GM19025 (cell line): ENCODE results near the gene MLPH.
A peak's percentile ranks its signal among the peaks of the same experiment; 100 is the strongest.

Source experiments
- ATAC-seq: cut with Tn5 transposase; IDR thresholded peaks from one replicate; pipeline ENCODE4 v1.9.1; 2021; ENCODE audit warnings: mild to moderate bottlenecking, low read depth, moderate library complexity; ENCODE audit not compliant: unreplicated experiment

MLPH gene

DNA sequence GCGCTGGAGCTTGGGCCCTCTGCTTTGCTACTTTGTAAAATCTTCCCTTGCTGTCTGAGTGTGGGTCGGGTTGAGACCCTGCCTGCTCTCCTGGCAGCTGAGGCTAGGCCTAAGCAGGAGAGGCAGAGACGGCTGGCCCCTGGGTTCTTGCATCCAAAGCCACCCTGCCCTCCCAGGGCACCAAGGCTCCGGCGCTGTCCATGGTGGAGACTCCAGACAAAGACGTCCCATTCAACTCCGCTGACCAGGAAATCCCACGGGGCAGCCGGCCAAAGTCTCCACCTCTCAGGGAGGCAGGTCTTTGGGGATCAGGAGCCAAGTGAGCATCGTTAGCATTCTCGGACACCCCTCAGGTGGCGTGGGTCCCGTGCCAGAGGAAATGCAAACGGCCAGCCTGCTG lies 76.8 kb downstream of the MLPH start:
- no peak for ATAC-seq

DNA sequence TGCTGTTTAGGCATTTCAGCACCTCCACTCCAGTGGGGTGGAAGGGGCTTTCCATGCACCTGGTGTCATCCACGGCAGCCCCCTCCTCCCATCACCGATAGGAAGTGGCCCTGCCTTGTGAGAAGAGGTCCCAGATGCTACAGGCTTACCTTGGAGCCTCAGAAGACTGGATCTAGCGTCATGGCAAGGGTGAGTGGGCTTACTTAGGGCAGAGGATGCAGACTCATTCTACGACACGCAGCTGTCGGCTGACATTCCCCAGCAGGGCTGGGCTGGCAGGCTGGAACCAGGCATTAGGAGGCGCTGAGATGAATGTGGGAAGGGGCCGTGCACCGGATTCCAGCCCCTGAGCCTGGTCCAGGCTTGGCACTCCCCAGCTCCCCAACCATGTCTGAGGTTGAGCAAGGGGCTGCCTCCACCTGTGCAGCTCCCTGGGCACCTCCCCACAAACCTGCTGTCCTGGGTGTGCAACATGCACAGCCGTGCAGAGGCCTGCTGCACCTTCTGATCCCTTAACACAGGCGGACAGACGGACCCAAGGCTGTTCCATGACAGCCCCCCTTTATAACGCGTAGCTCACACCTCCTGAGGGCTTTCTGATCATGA lies 77.6 kb downstream of the MLPH start:
- no peak for ATAC-seq

DNA sequence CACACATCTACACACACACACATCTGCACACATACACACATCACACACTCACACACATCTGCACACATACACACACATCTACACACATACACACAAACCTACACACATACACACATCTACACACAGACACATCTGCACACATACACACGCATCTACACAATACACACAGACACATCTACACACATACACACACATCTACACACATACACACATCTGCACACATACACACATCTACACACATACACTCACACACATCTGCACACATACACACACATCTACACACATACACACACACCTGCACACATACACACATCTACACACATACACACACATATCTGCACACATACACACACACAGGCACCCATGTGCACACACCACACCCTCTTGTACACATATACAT lies 78.9 kb downstream of the MLPH start:
- ATAC-seq, result no peak

DNA sequence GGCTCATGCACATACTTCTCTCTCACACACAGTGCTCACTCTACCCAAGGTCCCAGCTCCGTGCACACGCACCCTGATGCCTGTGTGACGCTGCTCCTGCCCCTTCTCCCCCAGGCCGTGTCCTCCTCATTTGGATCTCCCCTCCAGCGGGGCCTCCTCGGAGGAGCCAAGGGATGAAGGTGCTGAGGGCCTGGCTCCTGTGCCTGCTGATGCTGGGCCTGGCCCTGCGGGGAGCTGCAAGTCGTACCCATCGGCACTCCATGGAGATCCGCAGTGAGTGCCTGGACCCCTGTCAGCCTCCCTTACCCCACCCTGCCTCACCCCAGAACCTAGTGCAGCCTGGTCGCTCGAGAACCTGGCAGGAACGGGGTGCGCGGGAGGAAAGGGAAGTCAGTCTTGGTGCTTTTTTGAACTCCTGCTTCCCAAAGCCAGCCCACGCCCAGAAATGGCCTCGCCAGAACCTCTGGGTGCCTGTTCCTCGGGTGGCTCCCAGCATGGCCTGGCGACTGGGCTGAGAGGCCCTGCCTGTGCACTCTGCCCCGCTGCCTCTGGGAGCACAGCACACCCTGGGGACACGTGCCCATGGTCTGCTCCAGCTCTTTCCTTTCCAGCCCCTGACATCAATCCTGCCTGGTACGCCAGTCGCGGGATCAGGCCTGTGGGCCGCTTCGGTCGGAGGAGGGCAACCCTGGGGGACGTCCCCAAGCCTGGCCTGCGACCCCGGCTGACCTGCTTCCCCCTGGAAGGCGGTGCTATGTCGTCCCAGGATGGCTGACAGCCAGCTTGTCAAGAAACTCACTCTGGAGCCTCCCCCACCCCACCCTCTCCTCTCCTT lies 79.6 kb downstream of the MLPH start, which contains the start of gene PRLH:
PRLH (plus strand) TSS at position 174 of the 835 bp plus-strand sequence; CDS start at position 174, 0 bp downstream.
- no peak for ATAC-seq

DNA sequence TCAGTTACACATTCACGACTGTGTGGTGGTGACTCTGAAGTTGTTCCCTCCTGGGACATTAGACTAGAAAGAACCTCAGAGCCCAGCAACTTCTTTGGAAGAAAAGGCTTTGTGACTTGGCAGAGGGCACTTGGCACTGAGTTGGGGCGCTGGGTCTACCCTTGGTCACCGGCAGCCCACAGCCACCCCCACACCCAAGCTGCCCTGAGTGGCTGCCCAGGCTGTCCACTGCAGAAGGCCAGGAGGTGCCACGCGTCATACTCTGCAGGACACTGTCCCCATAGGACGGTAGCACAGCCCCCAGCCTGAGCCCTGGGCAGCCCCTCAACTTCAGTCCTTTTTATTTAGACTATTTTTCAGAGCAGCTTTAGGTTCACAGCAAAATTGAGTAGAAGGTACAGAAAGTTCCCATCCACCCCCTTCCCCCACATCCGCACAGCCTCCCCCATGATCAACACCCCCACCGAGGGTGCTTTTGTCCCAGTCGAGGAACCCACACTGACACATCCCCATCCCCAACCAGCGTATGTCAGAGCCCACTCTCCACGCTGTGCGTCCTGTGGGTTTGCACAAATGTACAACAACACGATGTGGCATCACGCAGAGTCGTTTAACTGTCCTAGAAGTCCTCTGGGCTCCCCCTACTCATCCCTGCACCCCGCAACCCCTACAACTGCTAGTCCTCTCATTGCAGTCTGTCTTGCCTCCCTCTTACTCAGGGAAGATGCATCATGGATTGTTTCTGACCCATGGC lies 80.4 kb downstream of the MLPH start:
- no peak for ATAC-seq

DNA sequence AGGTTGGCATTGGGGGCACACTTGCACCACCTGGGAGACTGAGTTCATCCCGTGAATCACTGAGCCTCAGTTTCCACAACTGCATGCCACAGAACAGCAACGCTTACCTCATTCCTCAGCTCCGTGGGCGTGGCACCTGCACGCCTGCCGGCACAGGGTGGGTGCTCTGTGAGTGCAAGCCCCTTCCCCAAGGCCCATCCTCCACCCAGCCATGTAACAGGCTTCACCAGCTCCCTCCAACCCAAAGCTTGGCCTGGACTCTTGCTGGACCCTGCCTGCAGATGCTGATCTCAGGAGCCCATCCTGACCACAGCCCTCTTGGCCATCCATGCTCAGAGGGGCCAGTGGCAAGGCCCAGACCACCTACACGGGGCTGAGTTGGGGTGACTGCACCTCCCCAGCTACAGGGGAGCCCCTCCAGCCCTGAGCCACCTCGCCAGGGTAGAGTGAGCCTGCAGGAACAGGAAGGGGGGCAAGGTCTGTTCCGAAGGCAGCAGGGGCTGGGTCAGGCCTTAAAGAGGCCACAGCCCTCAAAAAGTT lies 81.1 kb downstream of the MLPH start:
- ATAC-seq, result no peak

DNA sequence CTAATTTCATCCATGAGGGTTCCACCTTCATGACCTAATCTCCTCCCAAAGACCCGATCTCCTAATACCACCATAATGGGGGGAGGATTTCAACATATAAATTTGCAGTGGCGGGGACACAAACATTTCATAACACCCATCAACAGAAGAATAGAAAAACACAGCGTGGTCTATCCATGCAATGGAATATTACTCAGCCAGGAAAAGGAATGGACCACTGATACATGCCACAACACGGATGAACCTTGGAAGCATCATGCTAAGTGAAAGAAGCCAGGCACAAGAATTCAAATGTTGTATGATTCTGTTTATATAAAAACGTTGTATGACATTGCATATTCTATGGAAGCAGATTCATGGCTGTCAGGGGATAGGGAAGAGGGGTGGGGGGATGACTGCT lies 82.0 kb downstream of the MLPH start:
- ATAC-seq, result no peak

DNA sequence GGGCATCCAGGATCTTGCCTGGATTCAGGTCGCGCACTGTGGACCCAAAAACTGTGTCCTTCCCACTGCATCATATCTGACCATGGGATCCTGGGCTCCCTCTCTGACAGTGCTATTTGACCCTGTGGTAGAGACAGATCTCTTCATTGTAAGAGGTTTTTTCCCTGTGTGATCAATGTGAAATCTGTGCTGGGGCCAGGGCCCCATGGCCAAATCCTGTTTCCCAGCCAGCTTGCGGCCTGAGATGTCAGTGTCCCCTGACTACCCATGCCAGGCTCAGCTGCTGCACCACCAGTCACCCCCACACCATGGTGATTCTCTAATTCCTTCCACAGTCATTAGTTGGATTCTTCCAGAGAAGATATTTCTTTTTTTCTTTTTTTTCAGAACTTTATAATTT lies 82.8 kb downstream of the MLPH start:
- ATAC-seq, result no peak

DNA sequence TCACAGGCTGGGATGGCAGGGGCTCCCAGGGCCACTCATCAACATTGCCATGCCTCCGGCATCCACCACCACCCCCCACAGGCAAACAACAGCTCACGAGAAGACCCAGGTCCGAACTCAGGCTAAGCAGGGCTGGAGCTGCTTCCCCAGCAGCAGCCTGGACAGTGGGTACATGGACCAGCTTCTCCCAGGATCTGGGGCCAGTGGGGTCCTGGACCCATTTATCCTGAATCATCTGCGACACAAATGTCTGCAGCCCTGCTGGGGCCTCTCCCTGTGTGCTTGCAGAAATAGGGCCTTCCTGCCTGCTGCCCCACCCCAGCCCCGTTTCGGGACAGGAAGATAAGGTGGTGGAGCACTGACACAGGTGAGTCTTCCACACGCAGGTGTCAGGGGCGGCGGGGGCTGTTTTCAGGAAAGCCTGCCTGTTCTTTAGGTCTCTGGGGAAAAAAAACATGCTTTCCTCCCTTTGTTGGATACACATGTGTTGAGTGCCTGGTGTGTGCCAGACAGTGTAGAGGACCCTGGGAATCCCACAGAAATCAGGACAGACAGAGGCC lies 83.8 kb downstream of the MLPH start:
- ATAC-seq, result no peak

DNA sequence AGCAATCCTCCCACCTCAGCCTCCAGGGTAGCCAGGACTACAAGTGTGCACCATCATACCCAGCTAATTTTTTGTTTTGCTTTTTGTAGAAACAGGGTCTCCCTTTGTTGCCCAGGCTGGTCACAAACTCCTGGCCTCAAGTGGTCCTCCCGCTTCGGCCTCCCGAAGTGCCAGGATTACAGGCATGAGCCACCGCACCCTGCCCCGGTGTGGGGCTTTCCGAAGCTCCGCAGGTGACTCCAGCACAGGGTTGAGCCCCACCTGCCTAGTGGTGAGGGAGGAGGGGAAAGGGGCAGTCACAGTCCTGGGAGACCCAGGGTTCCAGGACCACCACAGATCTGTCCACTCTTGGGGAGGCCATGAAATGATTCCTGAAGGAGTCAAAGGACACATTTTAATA lies 84.5 kb downstream of the MLPH start:
- ATAC-seq, result no peak

DNA sequence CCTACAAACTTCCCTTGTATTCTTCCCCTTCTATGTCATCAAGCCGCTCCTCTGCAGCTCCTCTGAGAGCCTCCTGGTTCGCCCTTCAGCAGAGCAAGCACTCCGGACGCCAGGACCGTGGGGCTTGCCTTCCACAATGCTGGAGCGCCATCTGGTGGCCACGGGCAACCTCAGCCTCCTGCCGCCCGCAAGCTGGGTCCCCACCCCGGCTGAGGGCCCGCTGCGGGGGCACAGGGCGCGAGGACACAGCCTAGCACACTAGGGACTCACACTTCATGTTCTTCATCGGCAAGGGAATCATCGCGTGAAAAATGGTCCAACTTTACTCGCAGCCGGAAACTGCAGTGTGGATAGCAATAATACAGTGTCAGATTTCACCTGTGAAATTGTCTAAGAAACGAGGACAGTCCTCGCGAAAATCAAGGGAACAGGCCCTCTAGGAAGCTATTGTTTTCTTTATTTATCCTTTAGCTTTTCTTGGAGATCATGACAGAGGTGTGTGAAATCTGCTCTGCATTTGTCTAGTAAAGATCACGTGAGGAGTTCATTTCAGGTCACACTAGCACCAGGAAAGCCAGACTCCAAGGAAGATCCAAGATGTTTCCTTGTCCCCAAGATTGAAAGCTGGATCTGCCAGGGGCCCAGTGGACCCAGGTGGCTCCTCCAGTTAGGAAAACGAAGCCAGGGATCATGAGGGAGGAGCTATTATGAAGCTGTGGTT lies 85.1 kb downstream of the MLPH start:
- peak; percentile 72 for ATAC-seq

DNA sequence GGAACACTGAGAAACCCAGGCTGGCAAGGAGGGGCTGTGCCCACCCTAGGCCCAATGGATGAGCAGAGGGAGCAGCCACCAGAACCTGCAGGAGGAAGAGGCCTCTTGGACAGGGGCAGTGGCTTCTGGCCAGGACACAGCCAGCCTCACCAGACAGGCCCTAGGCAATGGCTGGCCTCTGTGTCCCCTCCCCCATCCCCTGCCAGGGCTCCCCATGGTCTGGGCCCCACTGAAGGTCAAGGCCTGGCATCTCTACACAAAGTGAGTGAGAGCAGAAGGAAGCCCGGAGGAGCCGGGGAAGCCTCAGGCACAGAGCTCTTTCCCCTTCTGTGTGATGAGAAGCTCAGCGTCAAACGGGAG lies 85.7 kb downstream of the MLPH start:
- ATAC-seq, result no peak

DNA sequence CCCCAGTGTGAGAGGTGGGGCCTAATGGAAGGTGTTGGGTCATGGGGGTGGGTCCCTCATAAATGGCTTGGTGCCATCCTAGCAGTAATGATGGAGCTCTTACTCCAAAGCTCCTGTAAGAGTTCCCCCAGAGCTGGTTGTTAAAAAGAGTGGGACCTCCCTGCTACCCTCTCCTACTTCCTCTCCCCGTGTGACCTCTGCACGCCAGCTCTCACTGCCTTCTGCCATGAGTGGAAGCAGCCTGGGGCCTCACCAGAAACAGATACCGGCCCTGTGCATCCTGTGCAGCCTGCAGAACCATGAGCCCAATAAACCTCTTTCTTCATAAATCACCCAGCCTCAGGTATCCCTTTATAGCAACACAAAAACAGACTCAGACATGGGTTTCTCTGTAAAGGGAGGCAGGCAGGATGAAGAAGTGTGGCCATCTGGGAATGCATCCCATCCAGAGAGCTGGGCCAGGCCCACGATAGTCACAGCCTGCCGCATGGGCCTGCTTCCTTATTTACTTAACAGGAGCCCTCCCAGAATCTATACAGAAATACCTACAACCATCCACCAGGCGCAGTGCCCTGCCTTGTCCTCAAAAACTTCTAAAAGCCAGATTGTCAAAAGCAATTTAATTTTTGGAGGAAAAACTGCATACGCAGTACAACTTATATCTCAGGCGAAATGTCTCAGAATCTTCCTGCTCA lies 86.8 kb downstream of the MLPH start:
- no peak for ATAC-seq

DNA sequence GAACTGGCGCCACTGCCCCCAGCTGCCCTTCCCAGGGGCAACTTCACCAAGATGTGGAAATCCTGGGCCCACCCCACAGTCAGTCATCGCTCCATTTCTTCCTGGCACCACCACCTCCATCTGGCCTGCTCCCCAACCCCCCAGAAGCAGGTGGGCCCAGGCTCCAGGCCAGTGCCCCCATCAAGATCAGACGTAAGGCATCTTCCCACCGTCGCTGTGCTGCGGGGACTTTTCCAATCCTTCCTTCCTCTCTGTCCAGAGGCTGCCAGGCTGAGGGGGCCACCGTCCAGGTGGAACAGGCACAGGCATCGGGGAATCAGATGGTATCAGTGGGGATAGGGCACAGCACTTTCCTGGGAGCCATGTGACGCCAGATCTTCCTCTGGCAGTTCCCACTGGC lies 87.4 kb downstream of the MLPH start:
- ATAC-seq, result no peak

DNA sequence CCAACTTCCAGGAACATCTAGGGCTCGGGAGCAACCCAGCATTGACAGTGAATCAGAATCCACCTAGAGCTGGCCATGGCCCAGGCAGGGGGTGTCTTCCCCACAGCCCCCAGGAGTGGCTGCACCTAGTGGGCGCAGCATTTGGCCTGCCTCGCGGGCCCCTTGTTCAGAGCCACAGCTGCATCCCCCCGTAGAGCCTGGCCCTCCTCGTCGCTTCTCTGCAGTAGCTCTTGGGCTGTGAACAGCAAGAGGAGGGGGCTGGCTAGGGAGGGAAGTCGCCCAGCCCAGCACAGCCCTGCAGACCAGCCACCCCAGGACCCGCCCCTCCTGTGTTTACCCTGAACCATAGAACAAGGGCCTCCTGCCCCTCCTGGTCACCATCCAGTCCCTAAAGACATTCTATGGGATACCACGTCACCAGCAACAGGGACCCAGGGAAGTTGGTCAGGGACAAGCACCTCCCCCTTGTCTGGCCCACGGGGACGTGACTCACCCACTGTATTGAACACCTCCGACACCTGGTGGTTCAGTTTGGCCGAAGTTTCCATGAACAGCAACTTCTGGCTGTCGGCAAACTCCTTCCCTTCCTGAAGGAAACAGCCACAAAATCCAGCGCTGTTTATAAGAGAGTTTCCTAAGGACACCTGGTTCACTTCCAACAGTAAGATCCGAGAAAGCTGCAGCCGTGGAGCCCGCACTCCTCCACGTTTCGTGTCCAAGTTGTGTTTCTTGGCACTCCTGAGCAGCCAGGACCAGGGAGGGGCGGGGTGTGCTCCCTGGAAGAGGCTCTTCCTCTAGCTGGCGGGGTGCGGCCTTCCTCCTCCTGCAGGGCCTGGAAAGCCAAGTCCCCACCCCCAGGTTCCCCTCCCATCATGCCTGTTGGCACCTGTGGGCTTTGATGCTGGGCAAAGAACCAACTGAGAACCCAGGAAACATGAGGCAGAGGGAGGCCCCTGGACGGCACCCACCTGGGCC lies 88.1 kb downstream of the MLPH start:
- no peak for ATAC-seq

DNA sequence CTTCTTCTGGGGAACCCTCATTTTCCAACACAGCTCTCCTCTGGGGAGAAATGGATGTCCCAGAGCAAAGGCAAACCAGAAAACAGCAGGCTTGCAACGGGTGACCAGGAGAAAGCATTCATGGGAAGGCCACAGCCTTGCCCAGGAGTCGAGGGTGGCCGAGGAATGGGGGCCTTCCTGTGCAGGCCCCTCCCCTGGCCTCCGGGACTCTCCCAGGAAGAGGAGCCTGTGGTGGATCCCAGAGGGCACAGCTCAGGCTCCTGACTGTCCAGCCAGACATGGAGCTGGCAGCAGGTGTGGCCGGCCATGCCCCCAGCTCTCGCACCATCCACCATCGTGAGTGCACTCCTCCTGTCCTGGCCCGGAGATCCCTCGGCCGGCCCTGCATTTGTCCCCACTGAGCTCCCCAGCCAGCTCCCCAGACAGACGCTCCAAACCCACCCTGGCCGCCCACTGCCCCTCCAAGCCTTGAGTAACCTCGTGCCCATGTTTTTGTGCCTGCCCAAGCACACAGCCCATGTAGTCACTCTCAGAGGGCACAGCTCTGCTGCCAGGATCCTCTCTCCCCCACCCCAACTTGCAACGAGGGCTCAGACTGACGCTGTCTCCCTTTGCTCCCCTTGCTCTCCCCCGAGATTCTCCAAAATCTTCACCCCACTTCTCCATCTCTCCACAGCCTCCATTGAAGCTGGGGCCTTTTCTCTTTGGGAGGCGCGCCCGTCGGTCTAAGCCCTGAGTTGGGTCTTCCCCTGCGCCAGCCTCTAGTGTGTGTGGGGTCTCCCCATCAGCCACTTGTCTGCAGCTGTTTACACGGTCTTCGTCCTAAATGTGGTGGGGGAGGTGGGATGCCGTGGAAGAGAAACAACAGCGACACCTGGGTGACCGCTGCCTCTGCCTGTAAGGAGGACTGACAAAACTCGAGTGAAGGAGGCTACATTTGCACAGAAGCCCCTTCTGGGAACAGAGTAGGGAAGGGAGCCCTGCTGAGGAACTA lies 89.1 kb downstream of the MLPH start:
- no peak for ATAC-seq

DNA sequence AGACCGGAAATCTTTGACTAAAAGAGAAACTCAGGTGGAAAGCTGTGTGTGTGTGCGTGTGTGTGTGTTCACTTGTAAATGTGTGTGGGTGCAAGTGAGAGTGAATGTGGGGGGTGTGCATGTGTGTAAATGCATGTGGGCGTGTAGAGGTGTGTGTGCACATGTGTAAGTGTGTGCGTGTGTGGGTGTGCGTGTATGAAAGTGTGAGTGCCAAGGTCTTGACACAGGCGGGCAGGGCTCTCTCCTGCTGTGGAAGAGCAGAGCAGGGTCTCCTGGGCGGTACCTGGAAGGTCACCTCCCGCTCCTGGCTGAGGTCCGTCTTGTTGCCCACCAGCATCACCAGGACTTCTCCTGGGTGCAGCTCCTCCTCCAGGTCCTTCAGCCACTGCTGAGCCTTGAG lies 89.9 kb downstream of the MLPH start:
- ATAC-seq, result no peak
